Activated naive CD8-positive, alpha-beta T cell treated with anti-CD3 and anti-CD28 coated beads, Interleukin-2, amount 50 U/mL, for 24 hours (primary cell): ENCODE results near the gene GLDC.
A peak's percentile ranks its signal among the peaks of the same experiment; 100 is the strongest.

Experiments used
- ATAC-seq: fragments of 150-1000 bp; cut with Tn5 transposase; one replicate; pipeline ENCODE4 v1.10.0; 2021
- DNase-seq: peaks from one replicate; pipeline ENCODE4 v3.0.0; 2021
- H3K27ac Mint-ChIP-seq: one replicate; pipeline ENCODE4 v1.8.0; 2021; ENCODE audit warnings: mild to moderate bottlenecking, mixed read lengths
- H3K27me3 Mint-ChIP-seq: one replicate; pipeline ENCODE4 v1.8.0; 2021; ENCODE audit warnings: mixed read lengths
- H3K36me3 Mint-ChIP-seq: one replicate; pipeline ENCODE4 v1.8.0; 2021; ENCODE audit warnings: low read depth, mixed read lengths
- H3K4me1 Mint-ChIP-seq: one replicate; pipeline ENCODE4 v1.8.0; 2021; ENCODE audit warnings: mixed read lengths
- H3K4me3 Mint-ChIP-seq: one replicate; pipeline ENCODE4 v1.8.0; 2021; ENCODE audit warnings: mild to moderate bottlenecking, moderate library complexity, mixed read lengths
- H3K9me3 Mint-ChIP-seq: one replicate; pipeline ENCODE4 v1.8.0; 2021; ENCODE audit warnings: mixed read lengths

The GLDC gene

GRCh38 chr9:6590334-6590733 lies 55.2 kb downstream of the GLDC start:
- no peaks in the 10 kb centered on the region for H3K36me3 Mint-ChIP-seq

GRCh38 chr9:6584881-6585597 lies 60.5 kb downstream of the GLDC start:
- H3K4me1 Mint-ChIP-seq: peaks cover 6% of the 10 kb centered on the region
- H3K36me3 Mint-ChIP-seq: no peaks in the 10 kb centered on the region
- no peak overlapping the region for H3K27ac Mint-ChIP-seq
- ATAC-seq: no peak
- no peak overlapping the region for H3K4me3 Mint-ChIP-seq
- no peak for DNase-seq
- no peaks in the 10 kb centered on the region for H3K27me3 Mint-ChIP-seq
- H3K9me3 Mint-ChIP-seq: no peaks in the 10 kb centered on the region

More at GRCh38 chr9:6590334-6590733, 55.2 kb downstream of the GLDC start:
- Mint-ChIP-seq H3K4me1 (no peaks in the 10 kb centered on the region), H3K27ac (no peak overlapping the region), H3K27me3 (no peaks in the 10 kb centered on the region), H3K9me3 (no peaks in the 10 kb centered on the region), H3K4me3 (no peak overlapping the region)
- ATAC-seq (no peak), DNase-seq (no peak)

GRCh38 chr9:6581253-6581652 lies 64.3 kb downstream of the GLDC start:
- Mint-ChIP-seq H3K27me3 (peaks cover 5% of the 10 kb centered on the region), H3K9me3 (no peaks in the 10 kb centered on the region), H3K27ac (no peak overlapping the region), H3K36me3 (no peaks in the 10 kb centered on the region), H3K4me1 (peaks cover 8% of the 10 kb centered on the region), H3K4me3 (no peak overlapping the region)
- no peak for DNase-seq
- no peak for ATAC-seq

GRCh38 chr9:6579613-6580012 lies 65.9 kb downstream of the GLDC start:
- DNase-seq: no peak
- no peak for ATAC-seq
- Mint-ChIP-seq H3K36me3 (no peaks in the 10 kb centered on the region), H3K4me1 (peaks cover 11% of the 10 kb centered on the region), H3K27ac (no peak overlapping the region), H3K27me3 (peaks cover 5% of the 10 kb centered on the region), H3K9me3 (no peaks in the 10 kb centered on the region), H3K4me3 (no peak overlapping the region)

- Mint-ChIP-seq H3K27ac (no peak overlapping the region), H3K36me3 (no peaks in the 10 kb centered on the region), H3K4me1 (peaks cover 10% of the 10 kb centered on the region), H3K27me3 (peaks cover 11% of the 10 kb centered on the region), H3K4me3 (no peak overlapping the region), H3K9me3 (no peaks in the 10 kb centered on the region)
- no peak for ATAC-seq
- no peak for DNase-seq
These were observed 68.5 kb downstream of the GLDC start for GRCh38 chr9:6576987-6577386.

GRCh38 chr9:6575324-6576034 lies 70.0 kb downstream of the GLDC start:
- Mint-ChIP-seq H3K4me3 (no peak overlapping the region), H3K9me3 (no peaks in the 10 kb centered on the region), H3K4me1 (peaks cover 5% of the 10 kb centered on the region), H3K27me3 (peaks cover 11% of the 10 kb centered on the region), H3K36me3 (no peaks in the 10 kb centered on the region), H3K27ac (no peak overlapping the region)
- DNase-seq (no peak), ATAC-seq (no peak)

- no peak overlapping the region for H3K4me3 Mint-ChIP-seq
- peak overlapping the region; percentile 49 for H3K27ac Mint-ChIP-seq
- H3K9me3 Mint-ChIP-seq: no peaks in the 10 kb centered on the region
- DNase-seq (no peak), ATAC-seq (peak; percentile 39)
- H3K27me3 Mint-ChIP-seq: no peaks in the 10 kb centered on the region
- H3K36me3 Mint-ChIP-seq: no peaks in the 10 kb centered on the region
- peaks cover 10% of the 10 kb centered on the region for H3K4me1 Mint-ChIP-seq
These were observed 78.4 kb downstream of the GLDC start for GRCh38 chr9:6567140-6567591.

- no peaks in the 10 kb centered on the region for H3K36me3 Mint-ChIP-seq
- DNase-seq (peak; percentile 8), ATAC-seq (peak; percentile 89)
- H3K4me3 Mint-ChIP-seq: no peak overlapping the region
- H3K4me1 Mint-ChIP-seq: peaks cover 10% of the 10 kb centered on the region
- peak overlapping the region; percentile 35 for H3K27ac Mint-ChIP-seq
- no peaks in the 10 kb centered on the region for H3K27me3 Mint-ChIP-seq
- H3K9me3 Mint-ChIP-seq: no peaks in the 10 kb centered on the region
These were observed 79.0 kb downstream of the GLDC start for GRCh38 chr9:6566409-6567139.

- H3K36me3 Mint-ChIP-seq: no peaks in the 10 kb centered on the region
- no peak for DNase-seq
- no peak for ATAC-seq
- H3K4me1 Mint-ChIP-seq: peaks cover 10% of the 10 kb centered on the region
- H3K27ac Mint-ChIP-seq: no peak overlapping the region
- no peaks in the 10 kb centered on the region for H3K27me3 Mint-ChIP-seq
- no peaks in the 10 kb centered on the region for H3K9me3 Mint-ChIP-seq
- H3K4me3 Mint-ChIP-seq: no peak overlapping the region
These were observed 80.2 kb downstream of the GLDC start for GRCh38 chr9:6565312-6565711.

- H3K27ac Mint-ChIP-seq: no peak overlapping the region
- DNase-seq: no peak
- peaks cover 10% of the 10 kb centered on the region for H3K4me1 Mint-ChIP-seq
- no peaks in the 10 kb centered on the region for H3K9me3 Mint-ChIP-seq
- no peaks in the 10 kb centered on the region for H3K36me3 Mint-ChIP-seq
- H3K4me3 Mint-ChIP-seq: no peak overlapping the region
- ATAC-seq: no peak
- no peaks in the 10 kb centered on the region for H3K27me3 Mint-ChIP-seq
These were observed 80.7 kb downstream of the GLDC start for GRCh38 chr9:6564868-6565267.

GRCh38 chr9:6564360-6564759 lies 81.2 kb downstream of the GLDC start:
- peaks cover 10% of the 10 kb centered on the region for H3K4me1 Mint-ChIP-seq
- no peaks in the 10 kb centered on the region for H3K36me3 Mint-ChIP-seq
- H3K27me3 Mint-ChIP-seq: no peaks in the 10 kb centered on the region
- H3K4me3 Mint-ChIP-seq: no peak overlapping the region
- H3K27ac Mint-ChIP-seq: no peak overlapping the region
- H3K9me3 Mint-ChIP-seq: no peaks in the 10 kb centered on the region
- DNase-seq (no peak), ATAC-seq (no peak)

GRCh38 chr9:6562871-6563430 lies 82.6 kb downstream of the GLDC start:
- DNase-seq (no peak), ATAC-seq (no peak)
- Mint-ChIP-seq H3K27me3 (no peaks in the 10 kb centered on the region), H3K9me3 (no peaks in the 10 kb centered on the region), H3K27ac (no peak overlapping the region), H3K36me3 (no peaks in the 10 kb centered on the region), H3K4me1 (peaks cover 9% of the 10 kb centered on the region), H3K4me3 (no peak overlapping the region)

GRCh38 chr9:6562201-6562600 lies 83.3 kb downstream of the GLDC start:
- no peaks in the 10 kb centered on the region for H3K9me3 Mint-ChIP-seq

GRCh38 chr9:6557883-6558616 lies 87.5 kb downstream of the GLDC start:
- no peak overlapping the region for H3K27ac Mint-ChIP-seq
- DNase-seq: no peak
- no peaks in the 10 kb centered on the region for H3K9me3 Mint-ChIP-seq
- no peak for ATAC-seq
- H3K36me3 Mint-ChIP-seq: no peaks in the 10 kb centered on the region
- no peak overlapping the region for H3K4me3 Mint-ChIP-seq
- peaks cover under 1% of the 10 kb centered on the region for H3K4me1 Mint-ChIP-seq
- H3K27me3 Mint-ChIP-seq: no peaks in the 10 kb centered on the region

More at GRCh38 chr9:6562201-6562600, 83.3 kb downstream of the GLDC start:
- no peak for ATAC-seq
- Mint-ChIP-seq H3K36me3 (no peaks in the 10 kb centered on the region), H3K4me3 (no peak overlapping the region), H3K27ac (no peak overlapping the region), H3K4me1 (peaks cover 5% of the 10 kb centered on the region), H3K27me3 (no peaks in the 10 kb centered on the region)
- no peak for DNase-seq
